Measurements from ENCODE around the gene SCARB1. TPM values are rescaled to one million over a fixed set of nuclear protein-coding genes. Genes with fewer than 3 reads are reported as not detected.

The SCARB1 gene
- total RNA-seq, 1 experiment from 2014 or later: 68.3 TPM

DNA sequence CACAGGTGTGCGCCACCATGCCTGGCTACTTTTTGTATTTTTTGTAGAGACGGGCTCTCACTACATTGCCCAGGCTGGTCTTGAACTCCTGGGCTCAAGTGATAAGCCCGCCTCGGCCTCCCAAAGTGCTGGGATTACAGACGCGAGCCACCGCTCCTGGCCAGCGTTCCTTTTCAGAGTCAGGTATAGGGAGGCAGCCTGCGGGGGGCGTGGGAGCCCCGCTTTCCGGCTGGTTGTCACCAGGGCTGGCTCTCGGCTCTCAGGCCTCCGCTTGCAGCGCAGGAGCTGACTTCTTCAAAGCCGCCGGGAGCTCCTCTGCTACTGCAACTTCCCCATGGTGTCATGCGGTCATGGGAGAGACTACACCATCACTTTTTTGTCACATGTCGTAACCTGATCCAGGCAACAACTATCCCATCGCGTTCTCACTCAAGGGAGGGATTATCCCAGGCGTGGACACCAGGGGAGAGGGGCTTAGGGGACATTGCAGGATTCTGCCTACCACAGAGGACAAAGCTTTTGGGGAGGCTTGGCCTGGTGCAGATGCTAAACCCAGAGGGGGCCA is 129.4 kb downstream of the SCARB1 start (continued):
- no peak for TF ChIP-seq ATF3 (CRISPR knock-in tag; conservative IDR thresholded peaks at IDR 0.05)
- TF ChIP-seq, protein P1, sequence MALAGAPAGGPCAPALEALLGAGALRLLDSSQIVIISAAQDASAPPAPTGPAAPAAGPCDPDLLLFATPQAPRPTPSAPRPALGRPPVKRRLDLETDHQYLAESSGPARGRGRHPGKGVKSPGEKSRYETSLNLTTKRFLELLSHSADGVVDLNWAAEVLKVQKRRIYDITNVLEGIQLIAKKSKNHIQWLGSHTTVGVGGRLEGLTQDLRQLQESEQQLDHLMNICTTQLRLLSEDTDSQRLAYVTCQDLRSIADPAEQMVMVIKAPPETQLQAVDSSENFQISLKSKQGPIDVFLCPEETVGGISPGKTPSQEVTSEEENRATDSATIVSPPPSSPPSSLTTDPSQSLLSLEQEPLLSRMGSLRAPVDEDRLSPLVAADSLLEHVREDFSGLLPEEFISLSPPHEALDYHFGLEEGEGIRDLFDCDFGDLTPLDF (CRISPR knock-in tag; IDR thresholded peaks at IDR 0.05): no peak
- no peak for TF ChIP-seq ZBTB43 (CRISPR knock-in tag; IDR thresholded peaks at IDR 0.05)
- no peak for TF ChIP-seq SMAD3 (CRISPR knock-in tag; IDR thresholded peaks at IDR 0.05; ENCODE audit: borderline replicate concordance)
- no peak for TF ChIP-seq ETV6 (CRISPR knock-in tag; IDR thresholded peaks at IDR 0.05)
- TF ChIP-seq HMGXB4 (CRISPR knock-in tag; IDR thresholded peaks at IDR 0.05): 0 out of 2 replicates have a peak, but pooled peaks have one; percentile 43
- no peak for TF ChIP-seq ZNF512 (CRISPR knock-in tag; IDR thresholded peaks at IDR 0.05; ENCODE audit: borderline replicate concordance)
- TF ChIP-seq, protein P2, sequence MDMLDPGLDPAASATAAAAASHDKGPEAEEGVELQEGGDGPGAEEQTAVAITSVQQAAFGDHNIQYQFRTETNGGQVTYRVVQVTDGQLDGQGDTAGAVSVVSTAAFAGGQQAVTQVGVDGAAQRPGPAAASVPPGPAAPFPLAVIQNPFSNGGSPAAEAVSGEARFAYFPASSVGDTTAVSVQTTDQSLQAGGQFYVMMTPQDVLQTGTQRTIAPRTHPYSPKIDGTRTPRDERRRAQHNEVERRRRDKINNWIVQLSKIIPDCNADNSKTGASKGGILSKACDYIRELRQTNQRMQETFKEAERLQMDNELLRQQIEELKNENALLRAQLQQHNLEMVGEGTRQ (CRISPR knock-in tag; IDR thresholded peaks at IDR 0.05): peak; percentile 85
- TF ChIP-seq NR2C2 (CRISPR knock-in tag; IDR thresholded peaks at IDR 0.05): no peak
- TF ChIP-seq ESRRA (CRISPR knock-in tag; IDR thresholded peaks at IDR 0.05; ENCODE audit: borderline replicate concordance): no peak
- TF ChIP-seq, protein P3, sequence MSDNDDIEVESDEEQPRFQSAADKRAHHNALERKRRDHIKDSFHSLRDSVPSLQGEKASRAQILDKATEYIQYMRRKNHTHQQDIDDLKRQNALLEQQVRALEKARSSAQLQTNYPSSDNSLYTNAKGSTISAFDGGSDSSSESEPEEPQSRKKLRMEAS (CRISPR knock-in tag; IDR thresholded peaks at IDR 0.05): peak; percentile 51
- TF ChIP-seq NFATC4 (CRISPR knock-in tag; IDR thresholded peaks at IDR 0.05): no peak
- no peak for TF ChIP-seq KAT7 (CRISPR knock-in tag; IDR thresholded peaks at IDR 0.05; ENCODE audit: borderline replicate concordance)

DNA sequence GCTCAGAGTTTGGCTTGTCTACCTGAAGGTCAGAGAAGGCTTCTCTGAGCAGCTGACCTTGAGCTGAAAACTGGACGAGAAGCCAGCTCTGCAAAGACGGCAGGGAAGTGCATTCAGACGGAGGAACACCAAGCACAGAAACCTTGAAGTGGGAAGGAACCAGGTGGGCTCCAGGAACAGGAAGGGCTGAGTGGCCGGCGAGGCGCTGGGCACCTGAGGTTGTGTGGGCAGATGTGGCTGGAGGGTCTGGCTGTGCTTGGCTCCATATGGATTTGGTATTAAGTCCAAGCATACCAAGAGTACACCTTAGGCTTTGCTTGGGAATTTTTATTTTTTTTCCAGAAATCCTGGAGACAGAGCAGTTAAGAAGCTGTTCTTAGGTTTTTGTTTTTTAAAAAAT is 130.6 kb downstream of the SCARB1 start:
- no peak for ATAC-seq
- TF ChIP-seq, protein P1 (CRISPR knock-in tag; IDR thresholded peaks at IDR 0.05): no peak
- TF ChIP-seq ATF6 (CRISPR knock-in tag; IDR thresholded peaks at IDR 0.05) (no peak), JUN (CRISPR knock-in tag; IDR thresholded peaks at IDR 0.05) (no peak)
- TF ChIP-seq, protein P4, sequence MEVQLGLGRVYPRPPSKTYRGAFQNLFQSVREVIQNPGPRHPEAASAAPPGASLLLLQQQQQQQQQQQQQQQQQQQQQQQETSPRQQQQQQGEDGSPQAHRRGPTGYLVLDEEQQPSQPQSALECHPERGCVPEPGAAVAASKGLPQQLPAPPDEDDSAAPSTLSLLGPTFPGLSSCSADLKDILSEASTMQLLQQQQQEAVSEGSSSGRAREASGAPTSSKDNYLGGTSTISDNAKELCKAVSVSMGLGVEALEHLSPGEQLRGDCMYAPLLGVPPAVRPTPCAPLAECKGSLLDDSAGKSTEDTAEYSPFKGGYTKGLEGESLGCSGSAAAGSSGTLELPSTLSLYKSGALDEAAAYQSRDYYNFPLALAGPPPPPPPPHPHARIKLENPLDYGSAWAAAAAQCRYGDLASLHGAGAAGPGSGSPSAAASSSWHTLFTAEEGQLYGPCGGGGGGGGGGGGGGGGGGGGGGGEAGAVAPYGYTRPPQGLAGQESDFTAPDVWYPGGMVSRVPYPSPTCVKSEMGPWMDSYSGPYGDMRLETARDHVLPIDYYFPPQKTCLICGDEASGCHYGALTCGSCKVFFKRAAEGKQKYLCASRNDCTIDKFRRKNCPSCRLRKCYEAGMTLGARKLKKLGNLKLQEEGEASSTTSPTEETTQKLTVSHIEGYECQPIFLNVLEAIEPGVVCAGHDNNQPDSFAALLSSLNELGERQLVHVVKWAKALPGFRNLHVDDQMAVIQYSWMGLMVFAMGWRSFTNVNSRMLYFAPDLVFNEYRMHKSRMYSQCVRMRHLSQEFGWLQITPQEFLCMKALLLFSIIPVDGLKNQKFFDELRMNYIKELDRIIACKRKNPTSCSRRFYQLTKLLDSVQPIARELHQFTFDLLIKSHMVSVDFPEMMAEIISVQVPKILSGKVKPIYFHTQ (CRISPR knock-in tag; IDR thresholded peaks at IDR 0.05): no peak
- TF ChIP-seq, protein P5, sequence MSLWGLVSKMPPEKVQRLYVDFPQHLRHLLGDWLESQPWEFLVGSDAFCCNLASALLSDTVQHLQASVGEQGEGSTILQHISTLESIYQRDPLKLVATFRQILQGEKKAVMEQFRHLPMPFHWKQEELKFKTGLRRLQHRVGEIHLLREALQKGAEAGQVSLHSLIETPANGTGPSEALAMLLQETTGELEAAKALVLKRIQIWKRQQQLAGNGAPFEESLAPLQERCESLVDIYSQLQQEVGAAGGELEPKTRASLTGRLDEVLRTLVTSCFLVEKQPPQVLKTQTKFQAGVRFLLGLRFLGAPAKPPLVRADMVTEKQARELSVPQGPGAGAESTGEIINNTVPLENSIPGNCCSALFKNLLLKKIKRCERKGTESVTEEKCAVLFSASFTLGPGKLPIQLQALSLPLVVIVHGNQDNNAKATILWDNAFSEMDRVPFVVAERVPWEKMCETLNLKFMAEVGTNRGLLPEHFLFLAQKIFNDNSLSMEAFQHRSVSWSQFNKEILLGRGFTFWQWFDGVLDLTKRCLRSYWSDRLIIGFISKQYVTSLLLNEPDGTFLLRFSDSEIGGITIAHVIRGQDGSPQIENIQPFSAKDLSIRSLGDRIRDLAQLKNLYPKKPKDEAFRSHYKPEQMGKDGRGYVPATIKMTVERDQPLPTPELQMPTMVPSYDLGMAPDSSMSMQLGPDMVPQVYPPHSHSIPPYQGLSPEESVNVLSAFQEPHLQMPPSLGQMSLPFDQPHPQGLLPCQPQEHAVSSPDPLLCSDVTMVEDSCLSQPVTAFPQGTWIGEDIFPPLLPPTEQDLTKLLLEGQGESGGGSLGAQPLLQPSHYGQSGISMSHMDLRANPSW (CRISPR knock-in tag; conservative IDR thresholded peaks at IDR 0.05; ENCODE audit: low read depth): no peak

More for the DNA sequence above, 130.6 kb downstream of the SCARB1 start:
- Mint-ChIP-seq H3K4me1 (peaks cover 16% of the 10 kb centered on the region), H3K4me3 (no peak overlapping the region), H3K36me3 (no peaks in the 10 kb centered on the region), H3K27me3 (ENCODE audit: low read depth) (peaks cover 3% of the 10 kb centered on the region; the same call in 1 of the 2 replicates), H3K27ac (no peak overlapping the region), H3K9me3 (peaks cover 4% of the 10 kb centered on the region; the same call in 1 of the 2 replicates)
- ChIA-PET CTCF (interaction anchor here (0.6 to 2.7 kb wide), 3 partner anchors 12 to 60 kb away, joined by 4 to 20 read pairs (median 5); no protein-coding TSS in a partner anchor), POLR2A (no interaction called here)
- no peak for DNase-seq (ENCODE audit: low spot score)

Data from WTC11 (cell line).